GM19238 (cell line): Measurements from ENCODE around the gene FAM171A1.
"Not testable (repeated sequence)": the region's sequence is repeated elsewhere in the genome, so short reads cannot be mapped to it uniquely, and the experiment has no call there.

Experiments used
- DNase-seq: peaks from one replicate; pipeline ENCODE4 v3.0.0; 2011; ENCODE audit warnings: low spot score; ENCODE audit not compliant: insufficient read length

The FAM171A1 gene

GRCh38 chr10:15210521-15210920 is 160.6 kb downstream of the FAM171A1 start:
- DNase-seq: no peak

- peak; percentile 58 for DNase-seq
Measured at GRCh38 chr10:15209827-15210509, 161.1 kb downstream of the FAM171A1 start.

GRCh38 chr10:15208221-15208620 is 162.9 kb downstream of the FAM171A1 start:
- DNase-seq: no peak

GRCh38 chr10:15207410-15207809 is 163.7 kb downstream of the FAM171A1 start:
- not testable (repeated sequence) for DNase-seq

- DNase-seq: no peak
Measured at GRCh38 chr10:15202639-15203038, 168.4 kb downstream of the FAM171A1 start.

- DNase-seq: not testable (repeated sequence)
Measured at GRCh38 chr10:15202301-15202621, 168.8 kb downstream of the FAM171A1 start.

GRCh38 chr10:15201589-15202300 is 169.3 kb downstream of the FAM171A1 start:
- DNase-seq: no peak

- DNase-seq: no peak
Measured at GRCh38 chr10:15200626-15201025, 170.5 kb downstream of the FAM171A1 start.

- no peak for DNase-seq
Measured at GRCh38 chr10:15197911-15198310, 173.2 kb downstream of the FAM171A1 start.

- no peak for DNase-seq
Measured at GRCh38 chr10:15197276-15197675, 173.8 kb downstream of the FAM171A1 start.

- DNase-seq: no peak
Measured at GRCh38 chr10:15196021-15196834, 174.9 kb downstream of the FAM171A1 start.

GRCh38 chr10:15189133-15189885 is 181.8 kb downstream of the FAM171A1 start:
- no peak for DNase-seq

- no peak for DNase-seq
Measured at GRCh38 chr10:15188603-15189002, 182.5 kb downstream of the FAM171A1 start.

- no peak for DNase-seq
Measured at GRCh38 chr10:15183689-15184481, 187.2 kb downstream of the FAM171A1 start.

- DNase-seq: no peak
Measured at GRCh38 chr10:15182540-15183207, 188.4 kb downstream of the FAM171A1 start.

GRCh38 chr10:15181576-15182156 is 189.4 kb downstream of the FAM171A1 start:
- DNase-seq: no peak

- no peak for DNase-seq
Measured at GRCh38 chr10:15180736-15181135, 190.4 kb downstream of the FAM171A1 start.

- no peak for DNase-seq
Measured at GRCh38 chr10:15176269-15176668, 194.8 kb downstream of the FAM171A1 start.

GRCh38 chr10:15175587-15175986 is 195.5 kb downstream of the FAM171A1 start:
- DNase-seq: no peak
